Endothelial cell of umbilical vein (primary cell): ENCODE data around the gene ETV4. TPM values are rescaled to one million over a fixed set of nuclear protein-coding genes. Genes with fewer than 3 reads are reported as not detected.

Source experiments
- BruUV-seq: library from RNA; stranded (reverse); fragments of 400-500 nt; replicated peaks from 2 replicates; lab custom pipeline; 2021; lab: Mats Ljungman, UMichigan
- CTCF ChIA-PET: fragments of 300-600, 350-600 bp; sonication (Branson Sonifier 250); formaldehyde crosslinking; loops from one replicate; lab custom pipeline; 2021; ENCODE audit warnings: antibody characterized with exemption, inconsistent platforms; lab: Charles Lee
- POLR2A ChIA-PET: fragments of 300-600, 350-600 bp; sonication (Branson Sonifier 250); formaldehyde crosslinking; loops from one replicate; lab custom pipeline; 2021; ENCODE audit warnings: antibody characterized with exemption, inconsistent platforms; lab: Charles Lee
- DNase-seq: peaks from one replicate; pipeline ENCODE4 v3.0.0-alpha.2; 2011; ENCODE audit warnings: low read depth, low spot score
- FAIRE-seq: peaks from 2 replicates; lab custom pipeline; 2011; peaks lifted over from hg19 to GRCh38; lab: Jason Lieb, UNC
- H2AFZ ChIP-seq: 2 replicates; pipeline ENCODE4 v1.6.0; 2012; ENCODE audit warnings: low read depth, low read length, control low read depth, inconsistent platforms
- H3K27ac ChIP-seq: 2 replicates; pipeline ENCODE4 v1.5.1; 2011; ENCODE audit warnings: low read depth, mild to moderate bottlenecking, control low read depth, low read length, moderate library complexity; ENCODE audit not compliant: insufficient read depth
- H3K27me3 ChIP-seq, 2 experiments: 2 replicates each; pipeline versions ENCODE4 v1.6.0 to v1.6.1; 2011; ENCODE audit warnings: low read length in 2 of 2, mixed read lengths in 1 of 2; ENCODE audit not compliant: control insufficient read depth in 2 of 2, insufficient read depth in 2 of 2
- H3K36me3 ChIP-seq, 2 experiments: 2 replicates in 1 of 2; 3 replicates in 1 of 2; pipeline ENCODE4 v1.5.1; 2011; ENCODE audit warnings: low read length in 2 of 2, mild to moderate bottlenecking in 1 of 2, moderate library complexity in 1 of 2; ENCODE audit not compliant: control insufficient read depth in 2 of 2, insufficient read depth in 2 of 2; ENCODE audit errors: extremely low read depth in 1 of 2
- H3K4me1 ChIP-seq: 3 replicates; pipeline ENCODE4 v1.5.1; 2011; ENCODE audit warnings: mild to moderate bottlenecking, low read length; ENCODE audit not compliant: control insufficient read depth, insufficient read depth; ENCODE audit errors: extremely low read depth
- H3K4me2 ChIP-seq: 2 replicates; pipeline ENCODE4 v1.6.1; 2011; ENCODE audit warnings: low read length, control low read depth, mixed read lengths; ENCODE audit not compliant: insufficient read depth
- H3K4me3 ChIP-seq, 3 experiments: fragments of 200-600 bp in 1 of 3; sonication (generic), shearing (Covaris generic) in 1 of 3; replicated peaks in 1 of 3; 2 replicates each; pipeline ENCODE4 v1.5.1; 2011 to 2016; ENCODE audit warnings: control low read depth in 3 of 3, low read length in 3 of 3, mild to moderate bottlenecking in 2 of 3, inconsistent platforms in 1 of 3, low read depth in 1 of 3, moderate library complexity in 1 of 3; ENCODE audit not compliant: insufficient read depth in 1 of 3
- H3K79me2 ChIP-seq: 2 replicates; pipeline ENCODE4 v1.6.0; 2012; ENCODE audit warnings: low read length, inconsistent platforms; ENCODE audit not compliant: control insufficient read depth, insufficient read depth
- H3K9ac ChIP-seq: replicated peaks from 2 replicates; pipeline ENCODE3; 2011; ENCODE audit warnings: low read length, control low read depth; ENCODE audit not compliant: insufficient read depth; ENCODE audit errors: extremely low read depth
- H3K9me1 ChIP-seq: replicated peaks from 3 replicates; pipeline ENCODE4 v1.6.0; 2011; ENCODE audit warnings: mild to moderate bottlenecking, low read length; ENCODE audit not compliant: control insufficient read depth, insufficient read depth; ENCODE audit errors: extremely low read depth
- H3K9me3 ChIP-seq: replicated peaks from 2 replicates; pipeline ENCODE4 v1.5.1; 2012; ENCODE audit warnings: low read length, inconsistent platforms; ENCODE audit not compliant: control insufficient read depth, insufficient read depth
- H4K20me1 ChIP-seq: replicated peaks from 2 replicates; pipeline ENCODE3; 2011; ENCODE audit warnings: mild to moderate bottlenecking, low read length; ENCODE audit not compliant: control insufficient read depth, insufficient read depth; ENCODE audit errors: extremely low read depth
- EZH2 ChIP-seq: IDR thresholded peaks from 2 replicates; pipeline ENCODE4 v1.6.1; 2012; ENCODE audit warnings: borderline replicate concordance, low read depth, mild to moderate bottlenecking, moderate library complexity, low read length, inconsistent platforms; ENCODE audit not compliant: severe bottlenecking
- FOS ChIP-seq: IDR thresholded peaks from 2 replicates; pipeline ENCODE4 v1.6.1; 2011; ENCODE audit warnings: mild to moderate bottlenecking, low read length, moderate library complexity, borderline replicate concordance; ENCODE audit not compliant: insufficient read depth
- GATA2 ChIP-seq: IDR thresholded peaks from 2 replicates; pipeline ENCODE4 v1.7.0; 2011; ENCODE audit warnings: low read depth, mild to moderate bottlenecking, moderate library complexity, mixed read lengths, low read length; ENCODE audit not compliant: insufficient read length, insufficient read depth
- JUN ChIP-seq: IDR thresholded peaks from 2 replicates; pipeline ENCODE4 v1.6.1; 2011; ENCODE audit warnings: borderline replicate concordance, low read depth; ENCODE audit not compliant: insufficient read length, insufficient read depth
- MYC ChIP-seq: IDR thresholded peaks from one replicate; pipeline ENCODE4 v1.6.1; 2011; ENCODE audit warnings: mild to moderate bottlenecking, low read depth, low read length
- POLR2A ChIP-seq: IDR thresholded peaks from 2 replicates; pipeline ENCODE4 v1.6.1; 2012; ENCODE audit warnings: low read depth, mild to moderate bottlenecking, control low read depth, low read length
- POLR2AphosphoS5 ChIP-seq: IDR thresholded peaks from 2 replicates; pipeline ENCODE4 v1.6.1; 2012; ENCODE audit warnings: low read depth, mild to moderate bottlenecking, control low read depth, low read length, moderate library complexity; ENCODE audit not compliant: insufficient read depth
- dilution Hi-C: fragments of 300-500 bp; cut with MboI; formaldehyde crosslinking; loops from one replicate; pipeline ENCODE4 v1.15.0; 2019; ENCODE audit warnings: low sequenced_read_pairs; ENCODE audit not compliant: extremely low pct_ligation_motif_present
- intact Hi-C: fragments of 100-400 bp; cut with micrococcal nuclease; formaldehyde crosslinking; loops from one replicate; pipeline ENCODE4 v1.10.0; 2022
- polyA plus RNA-seq, 4 experiments: library from polyadenylated mRNA; depleted of rRNA in 3 of 4; stranded (reverse) in 3 of 4; unstranded in 1 of 4; fragments of >200 nt; gene quantifications; 2 replicates each; pipeline versions ENCODE4 v1.2.1 to v1.2.3, GENCODE V29; 2011 to 2012; ENCODE audit warnings: missing spikeins in 1 of 4
- total RNA-seq: library from RNA; stranded (reverse); gene quantifications from 2 replicates; pipeline ENCODE4 v1.2.3, GENCODE V29; 2021
- TF ChIP-seq, protein P1 (sequence below): IDR thresholded peaks from 2 replicates; pipeline ENCODE4 v1.6.1; 2011; ENCODE audit not compliant: insufficient read depth, insufficient read length
- TF ChIP-seq, protein P2 (sequence below), 2 donors: IDR thresholded peaks; 1 replicate in 1 of 2; 2 replicates in 1 of 2; pipeline ENCODE4 v1.5.1; 2011; ENCODE audit warnings: low read length in 2 of 2, mild to moderate bottlenecking in 2 of 2, moderate library complexity in 2 of 2, control low read depth in 1 of 2, inconsistent platforms in 1 of 2, low read depth in 1 of 2; ENCODE audit not compliant: insufficient read depth in 1 of 2; ENCODE audit errors: extremely low read depth in 1 of 2

ETV4 gene
- total and polyA plus RNA-seq, 2 donors (not counting 3 experiments of a cell fraction or from before 2014, with no cell fraction given): 7.3 to 32.2 TPM

DNA sequence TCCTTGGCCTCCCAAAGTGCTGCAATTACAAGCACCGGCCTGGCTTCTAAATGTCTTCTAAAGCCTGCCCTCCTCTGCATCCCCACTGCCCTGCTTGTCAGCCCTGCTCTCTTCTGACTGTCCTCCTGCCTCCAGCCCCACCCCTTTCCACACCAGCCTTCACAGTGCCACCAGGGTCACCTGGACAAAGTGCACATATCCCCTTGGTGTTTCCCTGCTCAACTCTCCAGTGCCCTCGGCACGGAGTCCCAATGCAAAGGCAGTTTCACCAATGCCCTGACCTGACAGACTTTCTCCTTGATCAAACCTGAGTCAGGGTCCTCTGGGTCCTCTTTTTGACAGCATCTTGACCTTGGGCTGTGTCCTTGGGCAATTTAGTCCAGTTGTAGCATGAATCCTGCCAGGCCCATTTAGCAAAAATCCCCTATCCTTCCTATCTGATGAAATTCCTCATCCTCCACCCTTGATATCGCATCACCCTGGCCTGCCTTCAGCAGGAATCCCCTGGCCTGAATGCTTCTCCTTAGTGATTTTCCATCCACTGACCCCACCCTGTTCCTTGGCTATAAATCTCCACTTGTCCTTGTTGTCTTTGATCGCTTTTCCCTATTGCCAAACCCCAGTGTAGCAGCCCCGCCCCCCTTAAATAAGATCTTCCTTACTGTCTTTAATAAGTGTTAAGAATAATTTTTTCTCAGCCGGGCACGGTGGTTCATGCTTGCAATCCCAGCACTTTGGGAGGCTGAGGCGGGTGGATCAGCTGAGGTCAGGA lies 42.7 kb upstream of the ETV4 start:
- H4K20me1 ChIP-seq: no peaks in the 10 kb centered on the region
- ChIA-PET CTCF (no interaction called here), POLR2A (no interaction called here)
- dilution Hi-C loops: no loop called here
- H3K27ac ChIP-seq: no peak overlapping the region
- no peaks in the 10 kb centered on the region for H3K27me3 ChIP-seq
- BruUV-seq: no TSS peak
- TF ChIP-seq POLR2AphosphoS5 (no peak), FOS (no peak), MYC (no peak), EZH2 (no peak), GATA2 (no peak), POLR2A (no peak), JUN (no peak)
- TF ChIP-seq, protein P1, sequence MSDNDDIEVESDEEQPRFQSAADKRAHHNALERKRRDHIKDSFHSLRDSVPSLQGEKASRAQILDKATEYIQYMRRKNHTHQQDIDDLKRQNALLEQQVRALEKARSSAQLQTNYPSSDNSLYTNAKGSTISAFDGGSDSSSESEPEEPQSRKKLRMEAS: no peak
- TF ChIP-seq, protein P2, sequence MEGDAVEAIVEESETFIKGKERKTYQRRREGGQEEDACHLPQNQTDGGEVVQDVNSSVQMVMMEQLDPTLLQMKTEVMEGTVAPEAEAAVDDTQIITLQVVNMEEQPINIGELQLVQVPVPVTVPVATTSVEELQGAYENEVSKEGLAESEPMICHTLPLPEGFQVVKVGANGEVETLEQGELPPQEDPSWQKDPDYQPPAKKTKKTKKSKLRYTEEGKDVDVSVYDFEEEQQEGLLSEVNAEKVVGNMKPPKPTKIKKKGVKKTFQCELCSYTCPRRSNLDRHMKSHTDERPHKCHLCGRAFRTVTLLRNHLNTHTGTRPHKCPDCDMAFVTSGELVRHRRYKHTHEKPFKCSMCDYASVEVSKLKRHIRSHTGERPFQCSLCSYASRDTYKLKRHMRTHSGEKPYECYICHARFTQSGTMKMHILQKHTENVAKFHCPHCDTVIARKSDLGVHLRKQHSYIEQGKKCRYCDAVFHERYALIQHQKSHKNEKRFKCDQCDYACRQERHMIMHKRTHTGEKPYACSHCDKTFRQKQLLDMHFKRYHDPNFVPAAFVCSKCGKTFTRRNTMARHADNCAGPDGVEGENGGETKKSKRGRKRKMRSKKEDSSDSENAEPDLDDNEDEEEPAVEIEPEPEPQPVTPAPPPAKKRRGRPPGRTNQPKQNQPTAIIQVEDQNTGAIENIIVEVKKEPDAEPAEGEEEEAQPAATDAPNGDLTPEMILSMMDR (IDR thresholded peaks at IDR 0.05; ENCODE audit: extremely low read depth in 1 of 2, insufficient read depth in 1 of 2, low read depth in 1 of 2, low read length in 2 of 2): no peak
- H2AFZ ChIP-seq: no peak overlapping the region
- H3K9me3 ChIP-seq: no peaks in the 10 kb centered on the region
- FAIRE-seq (no peak), DNase-seq (no peak)
- H3K79me2 ChIP-seq: no peaks in the 10 kb centered on the region
- H3K36me3 ChIP-seq: no peaks in the 10 kb centered on the region
- H3K9me1 ChIP-seq: no peaks in the 10 kb centered on the region
- peaks cover 26% of the 10 kb centered on the region for H3K4me1 ChIP-seq
- no peak overlapping the region for H3K4me2 ChIP-seq
- H3K4me3 ChIP-seq: no peak overlapping the region
- H3K9ac ChIP-seq: no peak overlapping the region
- intact Hi-C loops: no loop called here
